Astrocyte of the cerebellum (primary cell): ENCODE data around the gene DNAJC3.

Source experiments
- DNase-seq: peaks from one replicate; pipeline ENCODE4 v3.0.0-alpha.2; 2011; ENCODE audit warnings: low read depth
- H3K4me3 ChIP-seq: 2 replicates; pipeline ENCODE4 v1.5.1; 2011; ENCODE audit warnings: mild to moderate bottlenecking, low read depth, low read length, moderate library complexity
- in situ Hi-C: cut with HindIII; loops from 2 replicates; pipeline ENCODE4 v1.10.0; 2017; ENCODE audit warnings: low sequenced_read_pairs
- TF ChIP-seq, protein P1 (sequence below): IDR thresholded peaks from 2 replicates; pipeline ENCODE4 v1.5.1; 2012; ENCODE audit warnings: low read length, low read depth, moderate library complexity, mild to moderate bottlenecking; ENCODE audit errors: missing control alignments

DNAJC3 gene

DNA sequence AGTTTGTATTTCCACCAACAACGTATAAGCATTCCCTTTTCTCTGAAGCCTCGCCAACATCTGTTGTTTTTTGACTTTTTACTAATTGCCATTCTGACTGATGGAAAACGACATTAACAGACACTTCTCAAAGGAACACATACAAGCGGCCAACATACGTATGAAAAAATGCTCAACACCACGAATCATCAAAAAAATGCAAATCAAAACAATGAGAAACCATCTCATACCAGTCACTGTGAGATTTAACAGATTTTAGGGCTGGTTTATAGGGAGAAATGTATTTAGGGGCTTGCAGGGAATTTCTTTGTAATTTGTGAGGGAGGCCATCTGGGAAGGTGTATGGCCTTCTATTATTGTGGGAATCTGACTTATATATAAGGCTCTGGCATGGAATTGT is 29.6 kb upstream of the DNAJC3 start:
- in situ Hi-C loops = loop anchor here (25.0 kb wide), 1 partner anchor 190 kb away; no protein-coding TSS in a partner anchor
- TF ChIP-seq, protein P1, sequence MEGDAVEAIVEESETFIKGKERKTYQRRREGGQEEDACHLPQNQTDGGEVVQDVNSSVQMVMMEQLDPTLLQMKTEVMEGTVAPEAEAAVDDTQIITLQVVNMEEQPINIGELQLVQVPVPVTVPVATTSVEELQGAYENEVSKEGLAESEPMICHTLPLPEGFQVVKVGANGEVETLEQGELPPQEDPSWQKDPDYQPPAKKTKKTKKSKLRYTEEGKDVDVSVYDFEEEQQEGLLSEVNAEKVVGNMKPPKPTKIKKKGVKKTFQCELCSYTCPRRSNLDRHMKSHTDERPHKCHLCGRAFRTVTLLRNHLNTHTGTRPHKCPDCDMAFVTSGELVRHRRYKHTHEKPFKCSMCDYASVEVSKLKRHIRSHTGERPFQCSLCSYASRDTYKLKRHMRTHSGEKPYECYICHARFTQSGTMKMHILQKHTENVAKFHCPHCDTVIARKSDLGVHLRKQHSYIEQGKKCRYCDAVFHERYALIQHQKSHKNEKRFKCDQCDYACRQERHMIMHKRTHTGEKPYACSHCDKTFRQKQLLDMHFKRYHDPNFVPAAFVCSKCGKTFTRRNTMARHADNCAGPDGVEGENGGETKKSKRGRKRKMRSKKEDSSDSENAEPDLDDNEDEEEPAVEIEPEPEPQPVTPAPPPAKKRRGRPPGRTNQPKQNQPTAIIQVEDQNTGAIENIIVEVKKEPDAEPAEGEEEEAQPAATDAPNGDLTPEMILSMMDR = no peak
- no peak overlapping the region for H3K4me3 ChIP-seq
- DNase-seq = no peak

DNA sequence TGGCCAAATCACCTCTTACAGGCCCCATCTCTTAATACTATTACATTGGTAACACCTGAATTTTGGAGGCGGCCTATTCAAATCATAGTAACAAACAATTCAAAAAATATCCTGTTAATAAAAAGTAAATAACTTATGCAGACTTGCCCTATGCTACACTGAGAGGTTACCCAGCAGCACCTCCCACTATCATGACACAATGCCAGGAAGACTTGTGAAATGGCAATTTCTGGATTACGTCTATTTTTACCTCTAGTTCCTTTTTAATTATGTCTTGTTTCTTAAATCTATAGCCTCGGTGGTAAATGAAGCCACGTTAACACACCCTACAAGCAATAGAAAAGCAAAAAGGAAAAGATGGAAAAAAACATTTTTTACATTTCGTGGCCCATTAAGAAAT is 26.2 kb upstream of the DNAJC3 start:
- H3K4me3 ChIP-seq = no peak overlapping the region
- DNase-seq = no peak
- in situ Hi-C loops = no loop called here
- TF ChIP-seq, protein P1 = no peak

DNA sequence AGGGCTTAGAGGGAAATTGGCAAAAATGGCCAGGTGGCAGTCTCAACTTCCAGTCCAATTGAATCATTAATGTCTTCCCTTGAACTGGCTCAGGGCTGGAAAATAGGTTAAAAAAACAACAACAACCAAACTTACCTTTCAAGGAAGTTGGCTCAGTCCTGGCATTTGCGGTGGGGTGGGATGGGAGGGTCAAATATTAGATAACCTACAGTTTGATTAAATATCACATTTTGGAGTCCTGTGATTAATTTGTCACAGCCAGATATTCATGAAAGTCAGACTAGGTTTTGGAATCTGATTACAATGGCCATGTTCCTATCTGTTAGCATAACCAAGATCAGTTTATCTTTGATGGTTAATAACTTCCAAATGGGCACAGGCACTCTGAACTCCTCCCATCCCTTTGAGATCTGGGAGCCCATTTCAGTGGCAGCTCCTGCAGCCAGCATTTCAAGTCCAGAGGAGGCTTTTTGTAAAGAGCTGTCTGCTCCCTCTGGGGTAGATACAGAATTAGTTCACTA is 24.6 kb upstream of the DNAJC3 start:
- TF ChIP-seq, protein P1 = no peak
- H3K4me3 ChIP-seq = no peak overlapping the region
- DNase-seq = no peak
- in situ Hi-C loops = no loop called here

DNA sequence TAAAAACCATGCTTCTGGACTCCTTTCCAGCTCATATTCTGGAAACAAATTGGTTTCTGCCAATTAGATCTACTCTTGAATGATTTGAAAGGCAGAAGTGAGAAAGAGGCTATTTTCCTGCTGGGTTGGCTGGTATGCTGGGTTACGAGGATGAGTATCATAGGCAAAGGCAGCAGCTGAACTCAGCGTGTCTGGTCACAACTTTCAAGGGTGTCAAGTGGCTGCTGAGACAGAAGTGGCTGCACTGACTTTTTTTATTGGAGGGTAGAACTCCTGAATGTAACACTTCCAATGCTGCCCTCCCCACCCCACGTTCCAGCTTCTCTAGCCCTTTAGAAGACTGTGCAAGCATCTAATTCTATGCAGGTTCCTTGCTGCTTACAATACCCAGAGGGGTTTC is 24.1 kb upstream of the DNAJC3 start:
- in situ Hi-C loops = no loop called here
- TF ChIP-seq, protein P1 = no peak
- DNase-seq = no peak

DNA sequence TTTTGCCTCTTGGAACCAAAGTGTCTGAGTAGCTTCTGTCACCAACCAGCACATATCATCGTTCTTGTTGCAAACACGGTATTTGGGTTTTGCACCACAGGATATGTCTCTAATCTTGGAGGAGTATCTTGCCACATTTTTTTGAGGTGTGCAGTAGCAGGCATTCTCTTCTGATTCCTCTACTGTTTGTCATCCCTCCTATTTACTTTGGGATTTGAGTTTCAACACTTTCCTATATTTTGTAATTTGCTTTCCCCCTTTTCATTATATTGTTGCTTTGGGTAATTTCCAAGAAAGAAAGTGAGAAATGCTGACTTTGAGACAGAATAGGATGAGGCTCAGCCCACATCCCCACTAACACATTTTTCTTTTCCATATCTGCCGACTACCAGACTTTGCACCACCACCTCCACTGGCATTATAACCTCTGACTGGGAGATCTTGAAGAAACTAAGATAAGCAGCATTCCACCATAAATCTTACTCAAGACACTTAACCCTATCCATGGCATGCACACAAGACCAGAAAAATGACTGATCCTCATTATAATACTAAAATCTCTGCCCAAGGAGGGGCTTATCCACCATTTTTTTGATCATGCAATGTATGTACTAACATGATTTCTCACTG is 20.4 kb upstream of the DNAJC3 start:
- TF ChIP-seq, protein P1 = no peak
- H3K4me3 ChIP-seq = no peak overlapping the region
- no peak for DNase-seq
- in situ Hi-C loops = no loop called here

More for the DNA sequence above, 24.1 kb upstream of the DNAJC3 start:
- no peak overlapping the region for H3K4me3 ChIP-seq

DNA sequence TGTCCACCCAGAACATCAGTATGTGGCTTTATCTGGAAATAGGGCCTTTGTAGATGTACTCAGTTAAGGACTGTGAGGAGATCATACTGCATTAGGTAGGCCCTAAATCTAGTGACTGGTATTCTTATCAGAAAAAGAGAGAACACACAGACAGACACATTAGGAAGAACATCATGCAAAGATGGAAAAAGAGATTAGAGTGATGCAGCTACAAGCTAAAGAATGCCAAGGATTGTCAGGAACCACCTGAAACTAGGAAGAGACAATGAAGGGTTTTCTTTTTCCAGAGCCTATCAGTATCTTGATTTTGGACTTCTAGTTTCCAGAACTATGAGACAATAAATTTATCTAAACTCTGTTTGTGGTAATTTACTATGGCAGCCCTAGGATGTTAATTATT is 17.4 kb upstream of the DNAJC3 start:
- in situ Hi-C loops = no loop called here
- DNase-seq = no peak
- TF ChIP-seq, protein P1 = no peak
- no peak overlapping the region for H3K4me3 ChIP-seq
